Lower leg skin (tissue), 3 donors: ENCODE measurements around the gene SLC6A13.

ENCODE experiments used
- CTCF ChIP-seq, 3 donors: fragments of 450-650 bp; IDR thresholded peaks; one replicate each; pipeline ENCODE4 v1.5.1; 2016; ENCODE audit warnings: antibody characterized with exemption in 3 of 3, mild to moderate bottlenecking in 3 of 3, moderate library complexity in 2 of 3
- POLR2A ChIP-seq, 2 donors: fragments of 450-650 bp; IDR thresholded peaks; one replicate each; pipeline ENCODE4 v1.6.1; 2016 to 2017; ENCODE audit warnings: antibody characterized with exemption in 2 of 2, mild to moderate bottlenecking in 1 of 2, moderate library complexity in 1 of 2

GRCh38 chr12:196436-196835 is 66.2 kb downstream of the SLC6A13 start:
- TF ChIP-seq CTCF (IDR thresholded peaks at IDR 0.05) (no peak), POLR2A (IDR thresholded peaks at IDR 0.05) (no peak)
